ENCODE results near the gene GLG1.

GLG1 gene

GRCh38 chr16:74450967-74451760 lies 155.8 kb downstream of the GLG1 start:
- no peak for DNase-seq
- Histone ChIP-seq H4K20me1 (ENCODE audit: insufficient read depth, low read length) (no peaks in the 10 kb centered on the region; the same call in 1 of the 2 replicates), H2AFZ (ENCODE audit: low read depth, low read length) (no peak overlapping the region), H3K27ac (ENCODE audit: low read length) (no peak overlapping the region), H3K79me2 (ENCODE audit: insufficient read depth, low read length) (no peaks in the 10 kb centered on the region), H3K4me3 (ENCODE audit: low read depth in 1 of 2, low read length in 2 of 2) (no peak overlapping the region), H3K9me3 (ENCODE audit: insufficient read depth, low read length, severe bottlenecking) (no peaks in the 10 kb centered on the region), H3K4me2 (ENCODE audit: insufficient read depth, low read length) (no peak overlapping the region), H3K4me1 (ENCODE audit: insufficient read depth, low read length) (no peaks in the 10 kb centered on the region), H3K27me3 (ENCODE audit: insufficient read depth, low read length, poor library complexity) (no peaks in the 10 kb centered on the region), H3K9ac (ENCODE audit: low read depth, low read length) (no peak overlapping the region), H3K36me3 (ENCODE audit: insufficient read depth, low read length) (peaks cover 35% of the 10 kb centered on the region; the same call in 1 of the 2 replicates)
- ATAC-seq (ENCODE audit: insufficient read depth, low read depth), result no peak
- TF ChIP-seq CTCF (IDR thresholded peaks at IDR 0.05; ENCODE audit: borderline replicate concordance, extremely low read depth, low read length, poor library complexity, severe bottlenecking), result no peak
- TF ChIP-seq EZH2 (IDR thresholded peaks at IDR 0.05; ENCODE audit: borderline replicate concordance, low read depth, low read length, severe bottlenecking), result no peak

- Histone ChIP-seq H3K4me1 (ENCODE audit: insufficient read depth, low read length) (no peaks in the 10 kb centered on the region), H3K79me2 (ENCODE audit: insufficient read depth, low read length) (no peaks in the 10 kb centered on the region), H3K4me2 (ENCODE audit: insufficient read depth, low read length) (no peak overlapping the region), H3K9me3 (ENCODE audit: insufficient read depth, low read length, severe bottlenecking) (no peaks in the 10 kb centered on the region), H3K36me3 (ENCODE audit: insufficient read depth, low read length) (peaks cover 25% of the 10 kb centered on the region; the same call in 1 of the 2 replicates), H3K27me3 (ENCODE audit: insufficient read depth, low read length, poor library complexity) (no peaks in the 10 kb centered on the region), H3K27ac (ENCODE audit: low read length) (no peak overlapping the region), H3K4me3 (ENCODE audit: low read depth in 1 of 2, low read length in 2 of 2) (no peak overlapping the region), H3K9ac (ENCODE audit: low read depth, low read length) (no peak overlapping the region), H2AFZ (ENCODE audit: low read depth, low read length) (no peak overlapping the region), H4K20me1 (ENCODE audit: insufficient read depth, low read length) (no peaks in the 10 kb centered on the region; the same call in 1 of the 2 replicates)
- DNase-seq (no peak), ATAC-seq (ENCODE audit: insufficient read depth, low read depth) (no peak)
- TF ChIP-seq CTCF (IDR thresholded peaks at IDR 0.05; ENCODE audit: borderline replicate concordance, extremely low read depth, low read length, poor library complexity, severe bottlenecking) (no peak), EZH2 (IDR thresholded peaks at IDR 0.05; ENCODE audit: borderline replicate concordance, low read depth, low read length, severe bottlenecking) (no peak)
These were observed 156.7 kb downstream of the GLG1 start for GRCh38 chr16:74450236-74450635.

- no peak overlapping the region for H2AFZ ChIP-seq (ENCODE audit: low read depth, low read length)
- no peak overlapping the region for H3K9ac ChIP-seq (ENCODE audit: low read depth, low read length)
- no peak for DNase-seq
- no peaks in the 10 kb centered on the region for H3K79me2 ChIP-seq (ENCODE audit: insufficient read depth, low read length)
- no peaks in the 10 kb centered on the region for H3K27me3 ChIP-seq (ENCODE audit: insufficient read depth, low read length, poor library complexity)
- no peak overlapping the region for H3K4me3 ChIP-seq (ENCODE audit: low read depth in 1 of 2, low read length in 2 of 2)
- H3K27ac ChIP-seq (ENCODE audit: low read length), result no peak overlapping the region
- H3K36me3 ChIP-seq (ENCODE audit: insufficient read depth, low read length), result peaks cover 22% of the 10 kb centered on the region; the same call in 1 of the 2 replicates
- no peaks in the 10 kb centered on the region for H3K4me1 ChIP-seq (ENCODE audit: insufficient read depth, low read length)
- no peaks in the 10 kb centered on the region; the same call in 1 of the 2 replicates for H4K20me1 ChIP-seq (ENCODE audit: insufficient read depth, low read length)
- H3K9me3 ChIP-seq (ENCODE audit: insufficient read depth, low read length, severe bottlenecking), result no peaks in the 10 kb centered on the region
- no peak for TF ChIP-seq EZH2 (IDR thresholded peaks at IDR 0.05; ENCODE audit: borderline replicate concordance, low read depth, low read length, severe bottlenecking)
- TF ChIP-seq CTCF (IDR thresholded peaks at IDR 0.05; ENCODE audit: borderline replicate concordance, extremely low read depth, low read length, poor library complexity, severe bottlenecking), result no peak
- no peak for ATAC-seq (ENCODE audit: insufficient read depth, low read depth)
- H3K4me2 ChIP-seq (ENCODE audit: insufficient read depth, low read length), result no peak overlapping the region
These were observed 157.4 kb downstream of the GLG1 start for GRCh38 chr16:74449470-74449869.

Measured in DND-41 (cell line).